Measurements from ENCODE around the gene MYO5C. TPM values are rescaled to one million over a fixed set of nuclear protein-coding genes. Genes with fewer than 3 reads are reported as not detected.

MYO5C gene
- total RNA-seq, 4 donors from 2014 or later: 1.2 to 4.3 (median 2.9) TPM

- intact Hi-C loops (cut with DNase I; ENCODE audit: low total_unique reads): loop anchor here (10.0 kb wide), 1 partner anchor 76 kb away; no protein-coding TSS in a partner anchor
Observed at GRCh38 chr15:52180196-52180835, 115.3 kb downstream of the MYO5C start.

GRCh38 chr15:52179278-52180195, 116.1 kb downstream of the MYO5C start:
- no peaks in the 10 kb centered on the region for H3K9me3 ChIP-seq
- H3K27me3 ChIP-seq: peaks cover 0 to 18% (median 0%) of the 10 kb centered on the region in 3 donors
- peak; percentile 75 to 84 for ATAC-seq
- H3K27ac ChIP-seq: peak overlapping the region; percentile 46 to 76 (median 63)
- in situ Hi-C loops (cut with MboI; ENCODE audit: low sequenced_read_pairs in 4 of 4): loop anchor here in 1 of 4 donors (10.0 kb wide), 1 partner anchor 45 kb away; no protein-coding TSS in a partner anchor
- peak; percentile 46 to 52 for DNase-seq
- H3K36me3 ChIP-seq: no peaks in the 10 kb centered on the region
- H3K4me1 ChIP-seq: peaks cover 4 to 11% of the 10 kb centered on the region in 2 donors
- peak overlapping the region; percentile 58 to 93 (median 72) for H3K4me3 ChIP-seq
- TF ChIP-seq POLR2A (IDR thresholded peaks at IDR 0.05): peak; percentile 21 to 50
- TF ChIP-seq, protein P1, sequence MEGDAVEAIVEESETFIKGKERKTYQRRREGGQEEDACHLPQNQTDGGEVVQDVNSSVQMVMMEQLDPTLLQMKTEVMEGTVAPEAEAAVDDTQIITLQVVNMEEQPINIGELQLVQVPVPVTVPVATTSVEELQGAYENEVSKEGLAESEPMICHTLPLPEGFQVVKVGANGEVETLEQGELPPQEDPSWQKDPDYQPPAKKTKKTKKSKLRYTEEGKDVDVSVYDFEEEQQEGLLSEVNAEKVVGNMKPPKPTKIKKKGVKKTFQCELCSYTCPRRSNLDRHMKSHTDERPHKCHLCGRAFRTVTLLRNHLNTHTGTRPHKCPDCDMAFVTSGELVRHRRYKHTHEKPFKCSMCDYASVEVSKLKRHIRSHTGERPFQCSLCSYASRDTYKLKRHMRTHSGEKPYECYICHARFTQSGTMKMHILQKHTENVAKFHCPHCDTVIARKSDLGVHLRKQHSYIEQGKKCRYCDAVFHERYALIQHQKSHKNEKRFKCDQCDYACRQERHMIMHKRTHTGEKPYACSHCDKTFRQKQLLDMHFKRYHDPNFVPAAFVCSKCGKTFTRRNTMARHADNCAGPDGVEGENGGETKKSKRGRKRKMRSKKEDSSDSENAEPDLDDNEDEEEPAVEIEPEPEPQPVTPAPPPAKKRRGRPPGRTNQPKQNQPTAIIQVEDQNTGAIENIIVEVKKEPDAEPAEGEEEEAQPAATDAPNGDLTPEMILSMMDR (IDR thresholded peaks at IDR 0.05 in 4 of 5, conservative IDR thresholded peaks at IDR 0.05 in 1 of 5): no peak
- intact Hi-C loops (cut with DNase I; ENCODE audit: low total_unique reads): loop anchor here (10.0 kb wide), 1 partner anchor 75 kb away; no protein-coding TSS in a partner anchor

More at GRCh38 chr15:52180196-52180835, 115.3 kb downstream of the MYO5C start:
- no peak for TF ChIP-seq POLR2A (IDR thresholded peaks at IDR 0.05)
- H3K4me1 ChIP-seq: peaks cover 4 to 11% of the 10 kb centered on the region in 2 donors
- no peaks in the 10 kb centered on the region for H3K9me3 ChIP-seq
- ATAC-seq: no peak
- H3K36me3 ChIP-seq: no peaks in the 10 kb centered on the region
- peak overlapping the region; percentile 46 to 76 (median 63) for H3K27ac ChIP-seq
- peaks cover 0 to 18% (median 0%) of the 10 kb centered on the region in 3 donors for H3K27me3 ChIP-seq
- in situ Hi-C loops (cut with MboI; ENCODE audit: low sequenced_read_pairs in 4 of 4): no loop called here
- DNase-seq: no peak
- H3K4me3 ChIP-seq: peak overlapping the region; percentile 58 to 93 (median 72)

- H3K27ac ChIP-seq: peak overlapping the region; percentile 46 to 76 (median 63)
- no peak for DNase-seq
- H3K9me3 ChIP-seq: no peaks in the 10 kb centered on the region
- H3K27me3 ChIP-seq: peaks cover 0 to 18% (median 0%) of the 10 kb centered on the region in 3 donors
- ATAC-seq: no peak
- TF ChIP-seq, protein P1 (IDR thresholded peaks at IDR 0.05 in 4 of 5, conservative IDR thresholded peaks at IDR 0.05 in 1 of 5): no peak
- TF ChIP-seq POLR2A (IDR thresholded peaks at IDR 0.05): no peak
- H3K4me1 ChIP-seq: peaks cover 4 to 11% of the 10 kb centered on the region in 2 donors
- no peaks in the 10 kb centered on the region for H3K36me3 ChIP-seq
- intact Hi-C loops (cut with DNase I; ENCODE audit: low total_unique reads) (no loop called here), in situ Hi-C loops (cut with MboI; ENCODE audit: low sequenced_read_pairs in 4 of 4) (loop anchor here in 1 of 4 donors (10.0 kb wide), 1 partner anchor 46 kb away; no protein-coding TSS in a partner anchor)
- H3K4me3 ChIP-seq: peak overlapping the region; percentile 58 to 93 (median 72)
Observed at GRCh38 chr15:52178765-52179164, 116.8 kb downstream of the MYO5C start.

DNA sequence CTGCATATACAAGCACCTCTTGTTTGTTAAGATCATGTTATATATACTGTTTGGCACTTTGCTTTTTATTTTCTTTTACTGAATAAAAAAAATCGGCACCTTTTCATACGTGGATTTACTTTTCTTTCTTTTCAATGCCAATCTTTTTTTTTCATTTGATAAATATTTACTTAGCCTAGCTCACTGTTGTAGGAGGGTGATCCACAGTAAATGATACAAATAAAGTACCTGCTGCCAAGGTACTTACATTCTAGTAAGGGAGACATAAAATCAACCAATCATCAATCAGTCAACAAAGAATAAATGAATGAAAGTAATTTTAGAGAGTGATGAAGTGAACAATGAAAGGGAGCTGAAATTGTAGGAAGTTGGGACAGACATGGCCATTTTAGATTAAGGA, 122.7 kb downstream of the MYO5C start:
- Histone ChIP-seq H3K4me1 (no peaks in the 10 kb centered on the region), H3K27me3 (no peaks in the 10 kb centered on the region), H3K36me3 (no peaks in the 10 kb centered on the region), H3K27ac (no peak overlapping the region), H3K4me3 (no peak overlapping the region), H3K9me3 (no peaks in the 10 kb centered on the region)
- ATAC-seq: no peak
- DNase-seq: no peak
- TF ChIP-seq, protein P1 (IDR thresholded peaks at IDR 0.05 in 4 of 5, conservative IDR thresholded peaks at IDR 0.05 in 1 of 5): no peak
- TF ChIP-seq POLR2A (IDR thresholded peaks at IDR 0.05): no peak
- intact Hi-C loops (cut with DNase I; ENCODE audit: low total_unique reads): no loop called here
- in situ Hi-C loops (cut with MboI; ENCODE audit: low sequenced_read_pairs in 4 of 4): loop anchor here in 1 of 4 donors (10.0 kb wide), 1 partner anchor 52 kb away; no protein-coding TSS in a partner anchor

Measured in gastrocnemius medialis (tissue), 4 donors.